ENCODE results near the gene SEPTIN8. TPM values are rescaled to one million over a fixed set of nuclear protein-coding genes. Genes with fewer than 3 reads are reported as not detected.

The SEPTIN8 gene
- total and polyA plus RNA-seq, 2 of the 13 experiments (the other 11 are each of a cell fraction or from before 2014, with no cell fraction given): 41.4 to 49.9 TPM

DNA sequence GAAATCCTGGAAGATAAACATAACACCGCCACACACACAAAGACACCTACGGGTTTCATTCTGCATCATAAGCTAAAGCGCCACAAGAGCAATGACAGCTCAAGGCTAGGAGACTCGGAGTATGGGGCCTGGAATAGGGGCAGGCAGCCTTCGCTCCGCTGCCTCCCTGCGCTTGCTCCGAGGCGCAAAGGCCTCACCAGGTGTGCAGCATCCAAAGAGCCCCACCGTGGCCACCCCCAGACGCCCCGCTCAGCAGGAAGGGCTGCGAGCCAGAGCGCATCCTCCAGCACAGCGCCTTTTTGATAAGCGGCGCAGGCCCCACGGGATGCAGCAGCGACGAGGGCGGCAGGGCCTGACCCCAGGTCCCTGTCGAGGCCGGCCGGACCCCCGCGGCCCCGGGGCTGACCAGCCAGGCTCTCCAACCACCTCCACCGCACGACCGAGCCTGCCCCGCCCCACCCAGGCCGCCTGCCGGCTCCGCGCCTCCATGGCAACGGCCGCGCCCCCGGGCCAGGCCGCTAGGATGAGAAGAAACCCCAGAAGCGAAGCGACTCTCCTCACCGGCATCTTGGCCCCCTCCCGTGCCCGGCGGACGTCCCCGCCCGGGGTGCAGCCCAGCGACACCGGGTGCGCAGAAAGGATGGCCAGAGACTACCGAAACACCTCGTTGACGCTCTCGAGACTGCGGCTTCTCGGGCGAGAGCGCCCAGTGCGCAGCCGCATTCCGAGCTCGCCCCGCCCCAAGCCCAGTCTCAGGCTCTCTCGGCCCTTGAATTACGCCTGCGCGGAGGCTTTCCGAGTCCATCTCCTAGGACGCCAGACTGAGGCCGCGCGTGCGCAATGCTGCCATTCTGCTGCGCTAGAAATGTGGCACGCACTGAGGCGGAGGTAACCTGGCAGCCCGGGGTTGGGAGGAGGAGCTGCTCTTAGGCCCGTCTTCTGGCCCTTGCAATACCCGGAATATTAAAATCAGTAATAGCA, 39.9 kb downstream of the SEPTIN8 start, which contains the start of gene KIF3A (continued):
- TF ChIP-seq CEBPB (IDR thresholded peaks at IDR 0.05; ENCODE audit: borderline replicate concordance, low read depth, low read length): no peak
- TF ChIP-seq, protein P1, sequence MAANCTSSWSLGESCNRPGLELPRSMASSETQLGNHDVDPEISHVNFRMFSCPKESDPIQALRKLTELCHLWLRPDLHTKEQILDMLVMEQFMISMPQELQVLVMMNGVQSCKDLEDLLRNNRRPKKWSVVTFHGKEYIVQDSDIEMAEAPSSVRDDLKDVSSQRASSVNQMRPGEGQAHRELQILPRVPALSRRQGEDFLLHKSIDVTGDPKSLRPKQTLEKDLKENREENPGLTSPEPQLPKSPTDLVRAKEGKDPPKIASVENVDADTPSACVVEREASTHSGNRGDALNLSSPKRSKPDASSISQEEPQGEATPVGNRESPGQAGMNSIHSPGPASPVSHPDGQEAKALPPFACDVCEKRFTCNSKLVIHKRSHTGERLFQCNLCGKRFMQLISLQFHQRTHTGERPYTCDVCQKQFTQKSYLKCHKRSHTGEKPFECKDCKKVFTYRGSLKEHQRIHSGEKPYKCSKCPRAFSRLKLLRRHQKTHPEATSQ (CRISPR knock-in tag; IDR thresholded peaks at IDR 0.05; ENCODE audit: borderline replicate concordance): no peak
- TF ChIP-seq ZNF282 (IDR thresholded peaks at IDR 0.05; ENCODE audit: partially characterized antibody): no peak
- no peak for TF ChIP-seq HNRNPL (IDR thresholded peaks at IDR 0.05; ENCODE audit: low read depth, low read length)
- TF ChIP-seq, protein P2, sequence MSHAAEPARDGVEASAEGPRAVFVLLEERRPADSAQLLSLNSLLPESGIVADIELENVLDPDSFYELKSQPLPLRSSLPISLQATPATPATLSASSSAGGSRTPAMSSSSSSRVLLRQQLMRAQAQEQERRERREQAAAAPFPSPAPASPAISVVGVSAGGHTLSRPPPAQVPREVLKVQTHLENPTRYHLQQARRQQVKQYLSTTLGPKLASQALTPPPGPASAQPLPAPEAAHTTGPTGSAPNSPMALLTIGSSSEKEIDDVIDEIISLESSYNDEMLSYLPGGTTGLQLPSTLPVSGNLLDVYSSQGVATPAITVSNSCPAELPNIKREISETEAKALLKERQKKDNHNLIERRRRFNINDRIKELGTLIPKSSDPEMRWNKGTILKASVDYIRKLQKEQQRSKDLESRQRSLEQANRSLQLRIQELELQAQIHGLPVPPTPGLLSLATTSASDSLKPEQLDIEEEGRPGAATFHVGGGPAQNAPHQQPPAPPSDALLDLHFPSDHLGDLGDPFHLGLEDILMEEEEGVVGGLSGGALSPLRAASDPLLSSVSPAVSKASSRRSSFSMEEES (CRISPR knock-in tag; IDR thresholded peaks at IDR 0.05): no peak
- TF ChIP-seq ZNF749 (CRISPR knock-in tag; IDR thresholded peaks at IDR 0.05; ENCODE audit: borderline replicate concordance): no peak
- no peak for TF ChIP-seq CREM (IDR thresholded peaks at IDR 0.05)
- no peak for TF ChIP-seq CREM (CRISPR knock-in tag; IDR thresholded peaks at IDR 0.05)
- TF ChIP-seq JUND (CRISPR knock-in tag; IDR thresholded peaks at IDR 0.05): no peak
- TF ChIP-seq ZNF703 (CRISPR knock-in tag; IDR thresholded peaks at IDR 0.05; ENCODE audit: borderline replicate concordance): no peak
- TF ChIP-seq IKZF1 (IDR thresholded peaks at IDR 0.05): no peak
- no peak for TF ChIP-seq ZNF441 (CRISPR knock-in tag; IDR thresholded peaks at IDR 0.05; ENCODE audit: borderline replicate concordance)
- TF ChIP-seq, protein P3, sequence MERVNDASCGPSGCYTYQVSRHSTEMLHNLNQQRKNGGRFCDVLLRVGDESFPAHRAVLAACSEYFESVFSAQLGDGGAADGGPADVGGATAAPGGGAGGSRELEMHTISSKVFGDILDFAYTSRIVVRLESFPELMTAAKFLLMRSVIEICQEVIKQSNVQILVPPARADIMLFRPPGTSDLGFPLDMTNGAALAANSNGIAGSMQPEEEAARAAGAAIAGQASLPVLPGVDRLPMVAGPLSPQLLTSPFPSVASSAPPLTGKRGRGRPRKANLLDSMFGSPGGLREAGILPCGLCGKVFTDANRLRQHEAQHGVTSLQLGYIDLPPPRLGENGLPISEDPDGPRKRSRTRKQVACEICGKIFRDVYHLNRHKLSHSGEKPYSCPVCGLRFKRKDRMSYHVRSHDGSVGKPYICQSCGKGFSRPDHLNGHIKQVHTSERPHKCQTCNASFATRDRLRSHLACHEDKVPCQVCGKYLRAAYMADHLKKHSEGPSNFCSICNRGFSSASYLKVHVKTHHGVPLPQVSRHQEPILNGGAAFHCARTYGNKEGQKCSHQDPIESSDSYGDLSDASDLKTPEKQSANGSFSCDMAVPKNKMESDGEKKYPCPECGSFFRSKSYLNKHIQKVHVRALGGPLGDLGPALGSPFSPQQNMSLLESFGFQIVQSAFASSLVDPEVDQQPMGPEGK (CRISPR knock-in tag; IDR thresholded peaks at IDR 0.05): peak; percentile 48; the same call in 1 of the 2 replicates
- TF ChIP-seq ZFP37 (CRISPR knock-in tag; IDR thresholded peaks at IDR 0.05; ENCODE audit: borderline replicate concordance): no peak
- TF ChIP-seq CCAR2 (optimal IDR thresholded peaks at IDR 0.05; ENCODE audit: low read depth, low read length): no peak
- no peak for TF ChIP-seq HNF4G (IDR thresholded peaks at IDR 0.05; ENCODE audit: borderline replicate concordance, low read depth, low read length)
- TF ChIP-seq HNF4G (CRISPR knock-in tag; IDR thresholded peaks at IDR 0.05; ENCODE audit: borderline replicate concordance, low read depth): no peak
- TF ChIP-seq, protein P4, sequence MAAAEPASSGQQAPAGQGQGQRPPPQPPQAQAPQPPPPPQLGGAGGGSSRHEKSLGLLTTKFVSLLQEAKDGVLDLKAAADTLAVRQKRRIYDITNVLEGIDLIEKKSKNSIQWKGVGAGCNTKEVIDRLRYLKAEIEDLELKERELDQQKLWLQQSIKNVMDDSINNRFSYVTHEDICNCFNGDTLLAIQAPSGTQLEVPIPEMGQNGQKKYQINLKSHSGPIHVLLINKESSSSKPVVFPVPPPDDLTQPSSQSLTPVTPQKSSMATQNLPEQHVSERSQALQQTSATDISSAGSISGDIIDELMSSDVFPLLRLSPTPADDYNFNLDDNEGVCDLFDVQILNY (CRISPR knock-in tag; conservative IDR thresholded peaks at IDR 0.05): no peak
- TF ChIP-seq, protein P5, sequence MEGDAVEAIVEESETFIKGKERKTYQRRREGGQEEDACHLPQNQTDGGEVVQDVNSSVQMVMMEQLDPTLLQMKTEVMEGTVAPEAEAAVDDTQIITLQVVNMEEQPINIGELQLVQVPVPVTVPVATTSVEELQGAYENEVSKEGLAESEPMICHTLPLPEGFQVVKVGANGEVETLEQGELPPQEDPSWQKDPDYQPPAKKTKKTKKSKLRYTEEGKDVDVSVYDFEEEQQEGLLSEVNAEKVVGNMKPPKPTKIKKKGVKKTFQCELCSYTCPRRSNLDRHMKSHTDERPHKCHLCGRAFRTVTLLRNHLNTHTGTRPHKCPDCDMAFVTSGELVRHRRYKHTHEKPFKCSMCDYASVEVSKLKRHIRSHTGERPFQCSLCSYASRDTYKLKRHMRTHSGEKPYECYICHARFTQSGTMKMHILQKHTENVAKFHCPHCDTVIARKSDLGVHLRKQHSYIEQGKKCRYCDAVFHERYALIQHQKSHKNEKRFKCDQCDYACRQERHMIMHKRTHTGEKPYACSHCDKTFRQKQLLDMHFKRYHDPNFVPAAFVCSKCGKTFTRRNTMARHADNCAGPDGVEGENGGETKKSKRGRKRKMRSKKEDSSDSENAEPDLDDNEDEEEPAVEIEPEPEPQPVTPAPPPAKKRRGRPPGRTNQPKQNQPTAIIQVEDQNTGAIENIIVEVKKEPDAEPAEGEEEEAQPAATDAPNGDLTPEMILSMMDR (CRISPR knock-in tag; IDR thresholded peaks at IDR 0.05): peak; percentile 22; the same call in 1 of the 2 replicates

Measured in HepG2 (cell line).